ENCODE data around the gene FAT4. TPM values are rescaled to one million over a fixed set of nuclear protein-coding genes. Genes with fewer than 3 reads are reported as not detected.

Gene FAT4
- polyA plus RNA-seq, 1 donor: 35.3 TPM

GRCh38 chr4:125315576-125316400 lies 1.0 kb downstream of the FAT4 start:
- DNase-seq: peak; percentile 53

GRCh38 chr4:125316401-125316790 lies 1.6 kb downstream of the FAT4 start:
- no peak for DNase-seq

- DNase-seq: no peak
Measured at GRCh38 chr4:125316791-125317524, 2.2 kb downstream of the FAT4 start.

- DNase-seq: peak; percentile 66
Measured at GRCh38 chr4:125317525-125317877, 2.7 kb downstream of the FAT4 start.

- no peak for DNase-seq
Measured at GRCh38 chr4:125319311-125319710, 4.6 kb downstream of the FAT4 start.

GRCh38 chr4:125321709-125322365 lies 7.1 kb downstream of the FAT4 start:
- DNase-seq: no peak

GRCh38 chr4:125322366-125322730 lies 7.6 kb downstream of the FAT4 start:
- DNase-seq: peak; percentile 56

- DNase-seq: no peak
Measured at GRCh38 chr4:125323654-125324053, 8.9 kb downstream of the FAT4 start.

- no peak for DNase-seq
Measured at GRCh38 chr4:125325733-125326132, 11.0 kb downstream of the FAT4 start.

GRCh38 chr4:125331116-125331515 lies 16.4 kb downstream of the FAT4 start:
- no peak for DNase-seq

- peak; percentile 44 for DNase-seq
Measured at GRCh38 chr4:125334926-125335325, 20.2 kb downstream of the FAT4 start.

GRCh38 chr4:125338814-125339213 lies 24.1 kb downstream of the FAT4 start:
- no peak for DNase-seq

GRCh38 chr4:125344198-125344597 lies 29.4 kb downstream of the FAT4 start:
- no peak for DNase-seq

- no peak for DNase-seq
Measured at GRCh38 chr4:125346616-125347015, 31.9 kb downstream of the FAT4 start.

- no peak for DNase-seq
Measured at GRCh38 chr4:125350470-125351135, 35.8 kb downstream of the FAT4 start.

- no peak for DNase-seq
Measured at GRCh38 chr4:125352521-125352920, 37.8 kb downstream of the FAT4 start.

- DNase-seq: no peak
Measured at GRCh38 chr4:125353131-125353530, 38.4 kb downstream of the FAT4 start.

- no peak for DNase-seq
Measured at GRCh38 chr4:125355791-125356190, 41.0 kb downstream of the FAT4 start.

GRCh38 chr4:125357675-125358074 lies 42.9 kb downstream of the FAT4 start:
- DNase-seq: no peak

GRCh38 chr4:125358453-125358852 lies 43.7 kb downstream of the FAT4 start:
- DNase-seq: no peak

- no peak for DNase-seq
Measured at GRCh38 chr4:125359363-125359762, 44.6 kb downstream of the FAT4 start.

- DNase-seq: no peak
Measured at GRCh38 chr4:125359960-125360634, 45.3 kb downstream of the FAT4 start.
